H1 (cell line): ENCODE data around the gene TCF4. TPM values are rescaled to one million over a fixed set of nuclear protein-coding genes. Genes with fewer than 3 reads are reported as not detected.

Experiments used
- CTCF ChIA-PET: fragments of 300-600 bp; sonication (Branson Sonifier 250); formaldehyde crosslinking; loops from one replicate; lab custom pipeline; 2021; ENCODE audit not compliant: partially characterized antibody; lab: Charles Lee
- POLR2A ChIA-PET: fragments of 300-600 bp; sonication (Branson Sonifier 250); formaldehyde crosslinking; loops from one replicate; lab custom pipeline; 2021; ENCODE audit warnings: inconsistent platforms; ENCODE audit not compliant: partially characterized antibody; lab: Charles Lee
- DNase-seq, 2 experiments: peaks; one replicate each; pipeline versions ENCODE4 v3.0.0 to v3.0.0-alpha.2; 2010 to 2022; ENCODE audit warnings: low spot score in 2 of 2, low read depth in 1 of 2, mixed read lengths in 1 of 2
- FAIRE-seq: peaks from 2 replicates; lab custom pipeline; 2011; peaks lifted over from hg19 to GRCh38; lab: Jason Lieb, UNC
- H2AFZ ChIP-seq: 2 replicates; pipeline ENCODE4 v1.8.1; 2012; ENCODE audit warnings: low read length, inconsistent platforms
- H2AK5ac ChIP-seq: 2 replicates; pipeline ENCODE4 v1.6.1; 2013; ENCODE audit warnings: low read depth, low read length
- H2BK120ac ChIP-seq: replicated peaks from 2 replicates; pipeline ENCODE3; 2013; ENCODE audit warnings: low read depth, low read length, inconsistent platforms
- H2BK12ac ChIP-seq: 2 replicates; pipeline ENCODE4 v1.6.1; 2013; ENCODE audit warnings: low read depth, low read length
- H2BK15ac ChIP-seq: 2 replicates; pipeline ENCODE4 v1.6.1; 2013; ENCODE audit warnings: low read length
- H2BK20ac ChIP-seq: 2 replicates; pipeline ENCODE4 v1.6.1; 2013; ENCODE audit warnings: low read length
- H2BK5ac ChIP-seq: 2 replicates; pipeline ENCODE4 v1.6.1; 2013; ENCODE audit warnings: low read depth, low read length
- H3K14ac ChIP-seq: 2 replicates; pipeline ENCODE4 v1.6.1; 2013; ENCODE audit warnings: inconsistent platforms; ENCODE audit not compliant: insufficient read length
- H3K18ac ChIP-seq: 2 replicates; pipeline ENCODE4 v1.6.1; 2013; ENCODE audit warnings: low read length; ENCODE audit errors: extremely low read depth
- H3K23ac ChIP-seq: 2 replicates; pipeline ENCODE4 v1.6.1; 2013; ENCODE audit warnings: inconsistent platforms; ENCODE audit not compliant: insufficient read length
- H3K23me2 ChIP-seq: 2 replicates; pipeline ENCODE4 v1.6.1; 2013; ENCODE audit warnings: low read depth, low read length
- H3K27ac ChIP-seq: 2 replicates; pipeline ENCODE4 v1.6.1; 2011; ENCODE audit warnings: low read depth, low read length, inconsistent platforms
- H3K27me3 ChIP-seq, 4 experiments: replicated peaks in 1 of 4; 1 replicate in 1 of 4; 2 replicates in 3 of 4; pipeline versions ENCODE4 v1.6.1 to v1.8.1; 2011 to 2013; ENCODE audit warnings: low read length in 3 of 4, mild to moderate bottlenecking in 3 of 4, inconsistent platforms in 2 of 4, mixed read lengths in 2 of 4, moderate library complexity in 1 of 4; ENCODE audit not compliant: control insufficient read depth in 3 of 4, insufficient read depth in 3 of 4; ENCODE audit errors: extremely low read depth in 1 of 4
- H3K36me3 ChIP-seq, 4 experiments: 2 replicates each; pipeline versions ENCODE4 v1.6.1 to v1.8.1; 2011 to 2013; ENCODE audit warnings: mild to moderate bottlenecking in 4 of 4, low read length in 3 of 4, moderate library complexity in 2 of 4, control low read depth in 1 of 4, inconsistent platforms in 1 of 4; ENCODE audit not compliant: insufficient read depth in 4 of 4, control insufficient read depth in 2 of 4
- H3K4ac ChIP-seq: replicated peaks from 2 replicates; pipeline ENCODE3; 2013; ENCODE audit warnings: low read length, low read depth, mixed read lengths, inconsistent platforms; ENCODE audit not compliant: insufficient read length
- H3K4me1 ChIP-seq, 4 experiments: replicated peaks in 1 of 4; 1 replicate in 1 of 4; 2 replicates in 3 of 4; pipeline versions ENCODE4 v1.6.1 to v1.8.1; 2011 to 2013; ENCODE audit warnings: low read length in 3 of 4, inconsistent platforms in 2 of 4, mixed read lengths in 1 of 4; ENCODE audit not compliant: insufficient read depth in 4 of 4, control insufficient read depth in 3 of 4
- H3K4me2 ChIP-seq, 2 experiments: 2 replicates each; pipeline versions ENCODE4 v1.6.1 to v1.8.1; 2011 to 2013; ENCODE audit warnings: low read depth in 2 of 2, low read length in 2 of 2, control low read depth in 1 of 2, inconsistent platforms in 1 of 2, mild to moderate bottlenecking in 1 of 2; ENCODE audit not compliant: insufficient read depth in 1 of 2
- H3K4me3 ChIP-seq, 4 experiments: fragments of 200-600, 300-600 bp in 1 of 4; sonication (generic), shearing (Covaris generic), sonication (Bioruptor Twin) in 1 of 4; 2 replicates each; pipeline versions ENCODE4 v1.5.1 to v1.8.1; 2011 to 2016; ENCODE audit warnings: low read length in 4 of 4, low read depth in 3 of 4, control low read depth in 2 of 4, inconsistent platforms in 2 of 4, mild to moderate bottlenecking in 2 of 4, mixed read lengths in 1 of 4, moderate library complexity in 1 of 4; ENCODE audit not compliant: insufficient read depth in 2 of 4; ENCODE audit errors: extremely low read depth in 1 of 4
- H3K56ac ChIP-seq: replicated peaks from 2 replicates; pipeline ENCODE3; 2013; ENCODE audit warnings: low read depth, mild to moderate bottlenecking, mixed read lengths, low read length, inconsistent platforms; ENCODE audit not compliant: insufficient read length
- H3K79me1 ChIP-seq: 2 replicates; pipeline ENCODE4 v1.6.1; 2013; ENCODE audit warnings: low read depth, low read length, control low read depth
- H3K79me2 ChIP-seq, 2 experiments: 2 replicates each; pipeline versions ENCODE4 v1.6.1 to v1.8.1; 2012 to 2013; ENCODE audit warnings: low read length in 2 of 2, mild to moderate bottlenecking in 2 of 2, inconsistent platforms in 1 of 2; ENCODE audit not compliant: insufficient read depth in 2 of 2, control insufficient read depth in 1 of 2
- H3K9ac ChIP-seq, 4 experiments: replicated peaks in 1 of 4; 1 replicate in 1 of 4; 2 replicates in 3 of 4; pipeline versions ENCODE4 v1.6.1 to v1.8.1; 2011 to 2013; ENCODE audit warnings: low read depth in 3 of 4, low read length in 3 of 4, control low read depth in 2 of 4, mild to moderate bottlenecking in 2 of 4, moderate library complexity in 2 of 4, inconsistent platforms in 1 of 4; ENCODE audit errors: extremely low read depth in 1 of 4
- H3K9me3 ChIP-seq, 2 experiments: 2 replicates each; pipeline versions ENCODE4 v1.6.1 to v1.8.1; 2012 to 2013; ENCODE audit warnings: mild to moderate bottlenecking in 2 of 2, moderate library complexity in 2 of 2, control low read depth in 1 of 2, inconsistent platforms in 1 of 2, low read depth in 1 of 2, low read length in 1 of 2, mixed read lengths in 1 of 2; ENCODE audit not compliant: insufficient read depth in 2 of 2
- H4K20me1 ChIP-seq, 2 experiments: replicated peaks in 1 of 2; 2 replicates each; pipeline versions ENCODE3 to v1.8.1; 2011 to 2013; ENCODE audit warnings: inconsistent platforms in 2 of 2, low read length in 2 of 2, mild to moderate bottlenecking in 1 of 2; ENCODE audit not compliant: insufficient read depth in 2 of 2, control insufficient read depth in 1 of 2
- H4K5ac ChIP-seq: 2 replicates; pipeline ENCODE4 v1.6.1; 2013; ENCODE audit warnings: low read length, low read depth, mixed read lengths, inconsistent platforms; ENCODE audit not compliant: insufficient read length
- H4K8ac ChIP-seq: 2 replicates; pipeline ENCODE4 v1.8.0; 2013; ENCODE audit warnings: mild to moderate bottlenecking, moderate library complexity, low read length, inconsistent platforms; ENCODE audit not compliant: insufficient read depth; ENCODE audit errors: extremely low read depth
- H4K91ac ChIP-seq: replicated peaks from 2 replicates; pipeline ENCODE3; 2013; ENCODE audit warnings: low read length, mixed read lengths, inconsistent platforms; ENCODE audit not compliant: insufficient read length
- CEBPB ChIP-seq: IDR thresholded peaks from 2 replicates; pipeline ENCODE4 v1.6.1; 2012; ENCODE audit warnings: low read depth, low read length
- CHD2 ChIP-seq: IDR thresholded peaks from 2 replicates; pipeline ENCODE4 v1.6.1; 2012; ENCODE audit warnings: low read length, improper control_type of control experiment
- EZH2 ChIP-seq: fragments of 200-600 bp; sonication (generic); IDR thresholded peaks from 2 replicates; pipeline ENCODE4 v1.7.1; 2012; ENCODE audit warnings: low read depth, mild to moderate bottlenecking, moderate library complexity, low read length, inconsistent platforms; ENCODE audit not compliant: severe bottlenecking
- JUND ChIP-seq: IDR thresholded peaks from 2 replicates; pipeline ENCODE4 v1.6.1; 2011; ENCODE audit warnings: mild to moderate bottlenecking, improper control_type of control experiment, low read length
- KDM1A ChIP-seq: fragments of 200-600, 300-600 bp; sonication (generic); IDR thresholded peaks from 2 replicates; pipeline ENCODE4 v1.7.1; 2016; ENCODE audit warnings: mild to moderate bottlenecking, low read length, borderline replicate concordance
- NANOG ChIP-seq: IDR thresholded peaks from 2 replicates; pipeline ENCODE4 v1.6.1; 2011; ENCODE audit warnings: low read length, low read depth, mild to moderate bottlenecking, inconsistent platforms; ENCODE audit not compliant: insufficient read depth, poor library complexity, severe bottlenecking
- PHF8 ChIP-seq: fragments of 200-600 bp; sonication (generic); conservative IDR thresholded peaks from 2 replicates; pipeline ENCODE4 v1.7.1; 2012; ENCODE audit warnings: low read depth, mild to moderate bottlenecking, inconsistent platforms, low read length, moderate library complexity
- POLR2AphosphoS5 ChIP-seq: IDR thresholded peaks from 2 replicates; pipeline ENCODE4 v1.6.1; 2011; ENCODE audit warnings: low read depth, low read length
- SIX5 ChIP-seq: IDR thresholded peaks from 2 replicates; pipeline ENCODE4 v1.6.1; 2011; ENCODE audit warnings: mild to moderate bottlenecking, low read depth, low read length
- SP2 ChIP-seq: IDR thresholded peaks from 2 replicates; pipeline ENCODE4 v1.6.1; 2012; ENCODE audit warnings: mild to moderate bottlenecking, low read length, inconsistent platforms
- WGBS, 2 experiments: shearing (Covaris generic) in 1 of 2; methylation state at CpG; one replicate each; pipeline versions ENCODE4 v1.1.6 to v1.1.7; 2013 to 2015; ENCODE audit warnings: low lambda C conversion rate in 2 of 2, mixed read lengths in 2 of 2, inconsistent platforms in 1 of 2, low coverage in 1 of 2, missing lambda C conversion rate in 1 of 2; ENCODE audit not compliant: insufficient replicate concordance in 2 of 2, insufficient coverage in 1 of 2, insufficient read length in 1 of 2; ENCODE audit errors: extremely low coverage in 1 of 2, missing lambda C conversion rate in 1 of 2; 5-methylcytosine and 5-hydroxymethylcytosine counted together
- polyA plus RNA-seq, 7 experiments: library from polyadenylated mRNA; depleted of rRNA in 3 of 7; stranded (reverse) in 5 of 7; unstranded in 2 of 7; fragments of >200 nt in 5 of 7; fragments of 200-250 nt in 2 of 7; gene quantifications; 1 replicate in 5 of 7; 2 replicates in 1 of 7; 4 replicates in 1 of 7; pipeline versions ENCODE4 v1.2.1 to v1.2.3, GENCODE V29; 2011 to 2013; ENCODE audit warnings: missing spikeins in 2 of 7, mixed read lengths in 2 of 7
- total RNA-seq: library from RNA; stranded (reverse); fragmentation: NEBNext Ultra II Directional; extraction: Animal tissue kit (Norgen Biotek cat#: 25700); gene quantifications from 2 replicates; pipeline ENCODE4 v1.2.1, GENCODE V29; 2021
- TF ChIP-seq, protein P1 (sequence below): IDR thresholded peaks from 2 replicates; pipeline ENCODE4 v1.6.1; 2011; ENCODE audit warnings: low read length, improper control_type of control experiment

The TCF4 gene
- total and polyA plus RNA-seq, 2 of the 8 experiments (the other 6 are each of a cell fraction or from before 2014, with no cell fraction given) = 59.3 to 118 TPM

DNA sequence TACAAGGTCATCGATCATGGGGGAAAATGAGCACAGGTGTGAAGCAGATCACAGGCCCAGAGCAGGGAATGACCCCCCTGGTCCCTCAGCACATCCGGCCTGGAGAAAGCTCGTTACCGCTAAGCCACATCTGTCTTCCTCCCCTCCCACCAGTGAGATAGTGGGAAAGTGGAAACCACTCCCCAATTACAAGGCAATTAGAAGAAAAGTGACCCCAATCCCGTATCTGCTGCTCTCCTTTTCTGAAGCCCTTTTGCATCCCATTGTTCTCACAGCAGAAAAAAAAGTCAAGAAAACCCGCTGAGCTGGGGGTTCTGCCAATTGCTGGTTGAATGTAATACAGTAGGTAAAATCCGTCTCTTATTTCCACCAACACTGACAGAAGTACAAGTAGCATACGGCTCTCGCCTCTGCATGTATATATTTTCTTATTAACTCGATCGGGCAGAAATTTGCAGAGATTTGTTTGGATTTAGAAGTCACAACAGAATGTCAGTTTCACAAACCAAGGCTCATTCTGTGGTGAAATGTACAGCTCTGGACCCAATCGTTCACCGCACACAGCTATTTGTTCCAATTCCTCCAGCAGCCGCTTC, 287.0 kb downstream of the TCF4 start:
- Histone ChIP-seq H2AFZ (no peak overlapping the region), H4K5ac (peak overlapping the region; percentile 11), H2AK5ac (0 out of 2 replicates have a peak overlapping the region, but pooled peaks have one; percentile 56), H3K79me1 (no peaks in the 10 kb centered on the region), H3K9ac (no peak overlapping the region), H2BK12ac (peak overlapping the region; percentile 52; the same call in 1 of the 2 replicates), H4K8ac (peak overlapping the region; percentile 69; the same call in 1 of the 2 replicates), H3K18ac (peak overlapping the region; percentile 64; the same call in 1 of the 2 replicates), H3K27ac (peak overlapping the region; percentile 29; the same call in 1 of the 2 replicates), H3K23ac (no peak overlapping the region), H2BK5ac (peak overlapping the region; percentile 18), H3K79me2 (peaks cover 0 to 44% of the 10 kb centered on the region in 2 experiments; a peak in 2 of 4 replicates), H3K9me3 (no peaks in the 10 kb centered on the region), H4K20me1 (peaks cover 0 to 6% of the 10 kb centered on the region in 2 experiments), H2BK20ac (no peak overlapping the region), H4K91ac (peak overlapping the region; percentile 78), H3K4me2 (peak overlapping the region; percentile 29 to 67), H3K56ac (no peak overlapping the region), H3K27me3 (no peaks in the 10 kb centered on the region), H2BK15ac (peak overlapping the region; percentile 23; the same call in 1 of the 2 replicates), H3K14ac (no peak overlapping the region), H3K23me2 (no peaks in the 10 kb centered on the region), H3K4ac (no peak overlapping the region), H3K4me1 (peaks cover 13 to 31% (median 26%) of the 10 kb centered on the region in 4 experiments), H2BK120ac (peak overlapping the region; percentile 40), H3K4me3 (no peak overlapping the region; a peak in 2 of 8 replicates), H3K36me3 (no peaks in the 10 kb centered on the region)
- ChIA-PET POLR2A (interaction anchor here (1.5 kb wide), 1 partner anchor 22 kb away, joined by 5 read pairs; no protein-coding TSS in a partner anchor), CTCF (interaction anchor here (0.6 to 1.7 kb wide), 9 partner anchors 12 to 84 kb away, joined by 3 to 7 read pairs (median 3); no protein-coding TSS in a partner anchor)
- no peak for DNase-seq
- FAIRE-seq = no peak
- no peak for TF ChIP-seq JUND
- TF ChIP-seq SIX5 = no peak
- TF ChIP-seq, protein P1, sequence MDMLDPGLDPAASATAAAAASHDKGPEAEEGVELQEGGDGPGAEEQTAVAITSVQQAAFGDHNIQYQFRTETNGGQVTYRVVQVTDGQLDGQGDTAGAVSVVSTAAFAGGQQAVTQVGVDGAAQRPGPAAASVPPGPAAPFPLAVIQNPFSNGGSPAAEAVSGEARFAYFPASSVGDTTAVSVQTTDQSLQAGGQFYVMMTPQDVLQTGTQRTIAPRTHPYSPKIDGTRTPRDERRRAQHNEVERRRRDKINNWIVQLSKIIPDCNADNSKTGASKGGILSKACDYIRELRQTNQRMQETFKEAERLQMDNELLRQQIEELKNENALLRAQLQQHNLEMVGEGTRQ = no peak
- no peak for TF ChIP-seq CHD2
- no peak for TF ChIP-seq POLR2AphosphoS5
- no peak for TF ChIP-seq KDM1A
- no peak for TF ChIP-seq NANOG
- TF ChIP-seq PHF8 = no peak
- TF ChIP-seq EZH2 = no peak
- no peak for TF ChIP-seq CEBPB
- TF ChIP-seq SP2 = no peak
- 64% methylated on average over 14 of the region's 14 CpGs; no CpG with 5 or more reads in 1 of the 2 experiments for WGBS, 2 experiments
